HEK293 (cell line): ENCODE data around the gene UBE2J2.

Experiments used
- CTCF ChIA-PET: fragments of 350-600 bp; formaldehyde crosslinking; extraction: SDS; loops from one replicate; lab custom pipeline; 2021; ENCODE audit warnings: antibody characterized with exemption; lab: Yijun Ruan, JAX
- POLR2A ChIA-PET: fragments of 300-600 bp; formaldehyde crosslinking; extraction: SDS; loops from one replicate; lab custom pipeline; 2020; ENCODE audit warnings: antibody characterized with exemption, inconsistent platforms; lab: Yijun Ruan, JAX
- H3K27ac ChIP-seq: fragments of 200-500 bp; sonication (Bioruptor generic); 2 replicates; pipeline ENCODE4 v1.5.1; 2014; ENCODE audit warnings: low read depth, low read length, control low read depth, inconsistent platforms; ENCODE audit errors: extremely low read depth
- H3K36me3 ChIP-seq, 2 experiments: fragments of 200-500 bp in 1 of 2; sonication (Bioruptor generic) in 1 of 2; 1 replicate in 1 of 2; 2 replicates in 1 of 2; pipeline ENCODE4 v1.5.1; 2014 to 2017; ENCODE audit warnings: inconsistent platforms in 2 of 2, low read length in 2 of 2; ENCODE audit not compliant: control insufficient read depth in 2 of 2, insufficient read depth in 1 of 2
- H3K4me1 ChIP-seq: fragments of 200-500 bp; sonication (Bioruptor generic); 2 replicates; pipeline ENCODE4 v1.5.1; 2014; ENCODE audit warnings: mild to moderate bottlenecking, low read length, inconsistent platforms; ENCODE audit not compliant: control insufficient read depth, insufficient read depth
- H3K4me3 ChIP-seq: 2 replicates; pipeline ENCODE4 v1.5.1; 2011; ENCODE audit warnings: low read depth, mild to moderate bottlenecking, control low read depth, low read length, moderate library complexity
- H3K9me3 ChIP-seq: fragments of 200-500 bp; sonication (Bioruptor generic); 2 replicates; pipeline ENCODE4 v1.5.1; 2014; ENCODE audit warnings: low read depth, low read length, inconsistent platforms; ENCODE audit not compliant: control insufficient read depth, insufficient read depth
- BCL11B ChIP-seq: fragments of 450-650 bp; formaldehyde crosslinking; IDR thresholded peaks from 2 replicates; pipeline ENCODE4 v1.5.1; 2016; ENCODE audit warnings: low read depth, missing biosample characterization, missing genetic modification characterization
- EGR2 ChIP-seq: fragments of 450-650 bp; formaldehyde crosslinking; IDR thresholded peaks from 2 replicates; pipeline ENCODE4 v1.5.1; 2016; ENCODE audit warnings: low read depth, missing biosample characterization, missing genetic modification characterization
- ELK4 ChIP-seq: IDR thresholded peaks from 2 replicates; pipeline ENCODE4 v1.6.1; 2011; ENCODE audit warnings: mild to moderate bottlenecking, low read depth, low read length, borderline replicate concordance
- MZF1 ChIP-seq: fragments of 450-650 bp; formaldehyde crosslinking; IDR thresholded peaks from 2 replicates; pipeline ENCODE4 v1.5.1; 2017; ENCODE audit warnings: missing biosample characterization, missing genetic modification characterization, borderline replicate concordance
- PATZ1 ChIP-seq: fragments of 450-650 bp; formaldehyde crosslinking; IDR thresholded peaks from 2 replicates; pipeline ENCODE4 v1.5.1; 2016; ENCODE audit warnings: missing biosample characterization, missing genetic modification characterization
- PBX3 ChIP-seq: sonication (generic); formaldehyde crosslinking; IDR thresholded peaks from 2 replicates; pipeline ENCODE4 v1.8.1; 2022; ENCODE audit warnings: mild to moderate bottlenecking, moderate library complexity, missing genetic modification reagents
- SP3 ChIP-seq: fragments of 450-650 bp; formaldehyde crosslinking; IDR thresholded peaks from 2 replicates; pipeline ENCODE4 v1.5.1; 2016; ENCODE audit warnings: missing biosample characterization, missing genetic modification characterization
- ZNF121 ChIP-seq: fragments of 450-650 bp; formaldehyde crosslinking; IDR thresholded peaks from 2 replicates; pipeline ENCODE4 v1.5.1; 2016; ENCODE audit warnings: missing biosample characterization, missing genetic modification characterization
- ZNF138 ChIP-seq: fragments of 450-650 bp; formaldehyde crosslinking; IDR thresholded peaks from 2 replicates; pipeline ENCODE4 v1.5.1; 2016; ENCODE audit warnings: missing biosample characterization, missing genetic modification characterization, borderline replicate concordance
- ZNF148 ChIP-seq: fragments of 450-650 bp; formaldehyde crosslinking; IDR thresholded peaks from 2 replicates; pipeline ENCODE4 v1.5.0; 2017; ENCODE audit warnings: missing biosample characterization, missing genetic modification characterization, borderline replicate concordance
- ZNF280D ChIP-seq: fragments of 450-650 bp; formaldehyde crosslinking; IDR thresholded peaks from 2 replicates; pipeline ENCODE4 v1.5.1; 2016; ENCODE audit warnings: missing biosample characterization, missing genetic modification characterization
- ZNF518A ChIP-seq: fragments of 450-650 bp; formaldehyde crosslinking; conservative IDR thresholded peaks from 2 replicates; pipeline ENCODE4 v1.5.1; 2016; ENCODE audit warnings: low read depth, missing biosample characterization, missing genetic modification characterization
- ZNF548 ChIP-seq: fragments of 450-650 bp; formaldehyde crosslinking; IDR thresholded peaks from 2 replicates; pipeline ENCODE4 v1.5.1; 2016; ENCODE audit warnings: missing biosample characterization, missing genetic modification characterization
- ZNF624 ChIP-seq: fragments of 450-650 bp; formaldehyde crosslinking; IDR thresholded peaks from 2 replicates; pipeline ENCODE4 v1.5.1; 2017; ENCODE audit warnings: missing biosample characterization, missing genetic modification characterization
- ZNF658 ChIP-seq: fragments of 450-650 bp; formaldehyde crosslinking; IDR thresholded peaks from 2 replicates; pipeline ENCODE4; 2016; ENCODE audit warnings: missing biosample characterization, missing genetic modification characterization
- ZNF677 ChIP-seq: fragments of 450-650 bp; IDR thresholded peaks from 2 replicates; pipeline ENCODE4 v1.5.0; 2018; ENCODE audit warnings: missing biosample characterization, mild to moderate bottlenecking, missing genetic modification characterization, moderate library complexity
- ZNF76 ChIP-seq: fragments of 450-650 bp; formaldehyde crosslinking; IDR thresholded peaks from 2 replicates; pipeline ENCODE4; 2016; ENCODE audit warnings: low read depth, missing biosample characterization, missing genetic modification characterization, borderline replicate concordance
- ZNF792 ChIP-seq: fragments of 450-650 bp; formaldehyde crosslinking; IDR thresholded peaks from 2 replicates; pipeline ENCODE4 v1.5.1; 2016; ENCODE audit warnings: missing biosample characterization, missing genetic modification characterization
- ZNF843 ChIP-seq: fragments of 450-650 bp; formaldehyde crosslinking; IDR thresholded peaks from 2 replicates; pipeline ENCODE4 v1.5.1; 2016; ENCODE audit warnings: missing biosample characterization, missing genetic modification characterization
- ZSCAN30 ChIP-seq: fragments of 450-650 bp; IDR thresholded peaks from 2 replicates; pipeline ENCODE4 v1.5.1; 2018; ENCODE audit warnings: missing biosample characterization, mild to moderate bottlenecking, missing genetic modification characterization, moderate library complexity

The UBE2J2 gene

GRCh38 chr1:1239227-1239613 is 34.4 kb downstream of the UBE2J2 start (continued):
- TF ChIP-seq PATZ1 (tag by site-specific recombination), result peak; percentile 20; the same call in 1 of the 2 replicates

- ChIA-PET CTCF (interaction anchor here (1.2 to 3.2 kb wide), 2 partner anchors 117 to 254 kb away, joined by 3 to 13 read pairs; no protein-coding TSS in a partner anchor), POLR2A (interaction anchor here (0.5 to 1.5 kb wide), 4 partner anchors 12 to 116 kb away, joined by 3 to 6 read pairs (median 4); no protein-coding TSS in a partner anchor)
- H3K27ac ChIP-seq, result no peak overlapping the region
- H3K9me3 ChIP-seq, result no peaks in the 10 kb centered on the region
- H3K4me3 ChIP-seq, result no peak overlapping the region
- H3K4me1 ChIP-seq, result no peaks in the 10 kb centered on the region
- TF ChIP-seq ZNF76 (tag by site-specific recombination) (no peak), SP3 (tag by site-specific recombination) (no peak), ELK4 (no peak), ZNF658 (no peak), ZNF624 (tag by site-specific recombination) (no peak), ZNF148 (tag by site-specific recombination) (no peak), ZNF677 (no peak), BCL11B (no peak), ZNF280D (tag by site-specific recombination) (no peak), PBX3 (CRISPR knock-in tag) (no peak), ZNF121 (no peak), ZNF792 (tag by site-specific recombination) (no peak), EGR2 (tag by site-specific recombination) (no peak), ZNF138 (tag by site-specific recombination) (no peak), MZF1 (no peak), ZNF548 (tag by site-specific recombination) (no peak), ZNF843 (no peak), ZNF518A (tag by site-specific recombination) (no peak), ZSCAN30 (tag by site-specific recombination) (no peak)
- peaks cover 0 to 10% of the 10 kb centered on the region in 2 experiments; a peak in 1 of 3 replicates for H3K36me3 ChIP-seq
Measured at GRCh38 chr1:1238702-1239178, 34.9 kb downstream of the UBE2J2 start.
